ENCODE results near the gene ABHD10.
A peak's percentile ranks its signal among the peaks of the same experiment; 100 is the strongest.

Gene ABHD10

DNA sequence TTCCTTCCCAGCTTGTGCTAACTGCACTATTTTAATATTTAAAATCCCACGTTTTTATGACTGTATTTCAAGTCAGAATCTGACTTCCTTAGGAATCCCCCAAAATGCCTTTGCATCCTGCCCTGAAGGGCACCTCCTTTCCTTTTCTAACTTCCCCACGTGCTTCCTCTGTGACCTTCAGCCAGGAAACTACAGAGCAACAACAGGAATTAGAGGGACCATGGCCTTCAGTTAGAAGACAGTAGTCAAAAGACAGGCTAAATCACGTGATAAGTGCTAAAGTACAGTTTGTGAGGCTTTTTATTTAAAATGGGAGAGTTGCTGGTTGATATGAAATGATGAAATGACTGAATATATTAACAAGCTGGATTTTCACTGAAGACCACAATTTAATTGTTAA is 11.8 kb upstream of the ABHD10 start:
- H3K9ac ChIP-seq (ENCODE audit: low read depth, low read length), result peak overlapping the region; percentile 29

DNA sequence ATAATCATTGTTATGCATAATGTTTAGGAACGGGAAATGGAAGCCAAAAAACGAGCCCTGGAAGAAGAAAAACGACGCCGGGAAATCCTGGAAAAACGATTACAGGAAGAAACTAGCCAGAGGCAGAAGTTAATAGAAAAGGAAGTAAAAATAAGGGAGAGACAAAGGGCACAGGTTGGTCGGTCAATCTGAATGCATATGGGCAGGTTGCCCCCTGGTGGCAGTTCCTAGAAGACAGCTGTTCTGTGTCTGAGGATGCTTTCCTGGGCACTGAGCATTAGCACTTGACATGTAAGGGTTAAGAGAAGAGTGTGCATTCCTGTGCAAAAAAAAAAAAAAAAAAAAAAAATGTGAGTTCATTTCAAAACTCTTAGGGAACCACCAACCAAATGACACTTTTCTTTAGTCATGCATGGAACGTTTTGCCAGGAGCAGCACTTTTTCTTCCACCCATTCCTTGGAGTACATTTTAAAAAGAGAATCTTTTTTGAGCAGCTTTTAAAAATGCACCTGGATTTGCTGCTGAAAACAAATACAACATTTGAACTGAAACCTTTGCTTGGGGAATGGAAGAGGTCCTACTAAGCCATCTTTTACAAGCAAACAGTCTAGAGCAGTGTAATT is 11.1 kb upstream of the ABHD10 start:
- Histone ChIP-seq H3K9me3 (replicated peaks; ENCODE audit: low read length) (no peaks in the 10 kb centered on the region), H3K27me3 (ENCODE audit: control insufficient read depth, insufficient read depth, low read length) (no peaks in the 10 kb centered on the region), H3K4me1 (ENCODE audit: control insufficient read depth, insufficient read depth, low read length) (peaks cover 22% of the 10 kb centered on the region), H3K4me2 (ENCODE audit: low read length) (no peak overlapping the region), H3K9ac (ENCODE audit: low read depth, low read length) (peak overlapping the region; percentile 29), H3K4me3 (ENCODE audit: low read length) (no peak overlapping the region), H3K36me3 (ENCODE audit: insufficient read depth, low read length) (peaks cover 47% of the 10 kb centered on the region)

More for the DNA sequence above, 11.8 kb upstream of the ABHD10 start:
- Histone ChIP-seq H3K4me1 (ENCODE audit: control insufficient read depth, insufficient read depth, low read length) (peaks cover 24% of the 10 kb centered on the region), H3K4me3 (ENCODE audit: low read length) (no peak overlapping the region), H3K9me3 (replicated peaks; ENCODE audit: low read length) (no peaks in the 10 kb centered on the region), H3K36me3 (ENCODE audit: insufficient read depth, low read length) (peaks cover 51% of the 10 kb centered on the region), H3K27me3 (ENCODE audit: control insufficient read depth, insufficient read depth, low read length) (no peaks in the 10 kb centered on the region), H3K4me2 (ENCODE audit: low read length) (no peak overlapping the region)

GRCh38 chr3:111968319-111969054 is 10.3 kb upstream of the ABHD10 start:
- Histone ChIP-seq H3K36me3 (ENCODE audit: insufficient read depth, low read length) (peaks cover 47% of the 10 kb centered on the region), H3K9ac (ENCODE audit: low read depth, low read length) (no peak overlapping the region), H3K9me3 (replicated peaks; ENCODE audit: low read length) (no peaks in the 10 kb centered on the region), H3K4me3 (ENCODE audit: low read length) (no peak overlapping the region), H3K4me2 (ENCODE audit: low read length) (no peak overlapping the region), H3K27me3 (ENCODE audit: control insufficient read depth, insufficient read depth, low read length) (no peaks in the 10 kb centered on the region), H3K4me1 (ENCODE audit: control insufficient read depth, insufficient read depth, low read length) (peaks cover 16% of the 10 kb centered on the region)

- no peak overlapping the region for H3K4me3 ChIP-seq (ENCODE audit: low read length)
- H3K4me1 ChIP-seq (ENCODE audit: control insufficient read depth, insufficient read depth, low read length), result peaks cover 8% of the 10 kb centered on the region
- no peaks in the 10 kb centered on the region for H3K27me3 ChIP-seq (ENCODE audit: control insufficient read depth, insufficient read depth, low read length)
- no peak overlapping the region for H3K4me2 ChIP-seq (ENCODE audit: low read length)
- peaks cover 56% of the 10 kb centered on the region for H3K36me3 ChIP-seq (ENCODE audit: insufficient read depth, low read length)
- no peak overlapping the region for H3K9ac ChIP-seq (ENCODE audit: low read depth, low read length)
- no peaks in the 10 kb centered on the region for H3K9me3 ChIP-seq (replicated peaks; ENCODE audit: low read length)
Measured at GRCh38 chr3:111970376-111970775, 8.4 kb upstream of the ABHD10 start.

DNA sequence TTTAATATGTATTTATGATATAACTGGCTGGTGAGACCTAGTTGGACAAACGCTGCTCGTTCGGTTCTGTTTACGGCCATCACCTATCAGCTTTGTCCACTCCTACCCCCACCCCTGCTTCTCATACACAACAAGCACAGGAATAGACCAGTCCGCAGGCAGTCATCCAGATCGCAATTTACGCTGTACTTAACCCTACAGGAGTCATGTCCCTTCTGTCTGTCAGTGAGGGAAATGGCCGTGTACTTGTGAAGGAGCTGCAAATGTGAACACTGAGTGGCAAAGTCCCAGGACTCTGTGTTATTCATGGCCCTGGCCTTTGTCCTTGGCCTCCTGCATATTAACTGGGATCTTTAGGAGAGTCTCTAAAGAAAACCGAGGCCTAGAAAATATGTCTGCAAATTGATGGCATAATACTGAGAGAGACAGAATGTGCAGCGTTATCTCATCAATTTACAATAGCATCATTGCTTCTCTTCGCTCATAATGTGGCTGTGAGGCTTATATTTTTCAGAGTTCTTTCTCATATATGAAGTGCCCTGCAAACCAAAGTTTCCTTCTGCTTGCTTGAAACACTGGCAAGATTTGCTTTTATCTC is 7.2 kb upstream of the ABHD10 start:
- Histone ChIP-seq H3K9ac (ENCODE audit: low read depth, low read length) (no peak overlapping the region), H3K9me3 (replicated peaks; ENCODE audit: low read length) (no peaks in the 10 kb centered on the region), H3K4me2 (ENCODE audit: low read length) (no peak overlapping the region), H3K27me3 (ENCODE audit: control insufficient read depth, insufficient read depth, low read length) (no peaks in the 10 kb centered on the region), H3K4me1 (ENCODE audit: control insufficient read depth, insufficient read depth, low read length) (peaks cover 8% of the 10 kb centered on the region), H3K36me3 (ENCODE audit: insufficient read depth, low read length) (peaks cover 44% of the 10 kb centered on the region), H3K4me3 (ENCODE audit: low read length) (no peak overlapping the region)

- Histone ChIP-seq H3K4me3 (ENCODE audit: low read length) (no peak overlapping the region), H3K4me2 (ENCODE audit: low read length) (no peak overlapping the region), H3K36me3 (ENCODE audit: insufficient read depth, low read length) (peaks cover 39% of the 10 kb centered on the region)
Measured at GRCh38 chr3:111972891-111973290, 5.9 kb upstream of the ABHD10 start.

GRCh38 chr3:111975131-111975530 is 3.7 kb upstream of the ABHD10 start:
- H3K9ac ChIP-seq (ENCODE audit: low read depth, low read length), result no peak overlapping the region
- H3K36me3 ChIP-seq (ENCODE audit: insufficient read depth, low read length), result peaks cover 22% of the 10 kb centered on the region
- no peak overlapping the region for H3K4me3 ChIP-seq (ENCODE audit: low read length)
- no peak overlapping the region for H3K4me2 ChIP-seq (ENCODE audit: low read length)
- no peaks in the 10 kb centered on the region for H3K9me3 ChIP-seq (replicated peaks; ENCODE audit: low read length)
- no peaks in the 10 kb centered on the region for H3K27me3 ChIP-seq (ENCODE audit: control insufficient read depth, insufficient read depth, low read length)
- H3K4me1 ChIP-seq (ENCODE audit: control insufficient read depth, insufficient read depth, low read length), result peaks cover 10% of the 10 kb centered on the region

More at GRCh38 chr3:111972891-111973290, 5.9 kb upstream of the ABHD10 start:
- H3K9me3 ChIP-seq (replicated peaks; ENCODE audit: low read length), result no peaks in the 10 kb centered on the region
- H3K9ac ChIP-seq (ENCODE audit: low read depth, low read length), result no peak overlapping the region
- H3K4me1 ChIP-seq (ENCODE audit: control insufficient read depth, insufficient read depth, low read length), result no peaks in the 10 kb centered on the region
- no peaks in the 10 kb centered on the region for H3K27me3 ChIP-seq (ENCODE audit: control insufficient read depth, insufficient read depth, low read length)

DNA sequence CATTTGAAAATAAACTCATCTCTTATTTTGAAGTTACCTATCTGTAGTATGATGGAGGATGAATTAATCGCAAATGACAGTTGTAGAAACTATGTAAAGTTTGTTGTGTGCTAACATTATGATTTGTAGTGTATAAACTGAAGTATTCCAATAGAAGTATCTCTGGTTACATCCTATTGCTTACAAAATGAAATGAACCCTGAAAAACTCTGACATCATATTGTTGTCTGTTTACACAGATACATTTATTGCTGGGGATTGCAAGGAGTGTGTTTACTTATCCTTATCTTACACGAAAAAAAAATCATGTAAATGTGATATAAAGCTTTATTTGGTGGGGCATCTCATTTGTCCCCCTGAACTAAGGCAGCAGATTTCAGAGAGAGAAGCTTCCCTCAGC is 2.6 kb upstream of the ABHD10 start:
- H3K27me3 ChIP-seq (ENCODE audit: control insufficient read depth, insufficient read depth, low read length), result no peaks in the 10 kb centered on the region
- no peaks in the 10 kb centered on the region for H3K9me3 ChIP-seq (replicated peaks; ENCODE audit: low read length)
- no peak overlapping the region for H3K9ac ChIP-seq (ENCODE audit: low read depth, low read length)
- peaks cover 20% of the 10 kb centered on the region for H3K4me1 ChIP-seq (ENCODE audit: control insufficient read depth, insufficient read depth, low read length)
- H3K4me3 ChIP-seq (ENCODE audit: low read length), result no peak overlapping the region
- H3K36me3 ChIP-seq (ENCODE audit: insufficient read depth, low read length), result peaks cover 17% of the 10 kb centered on the region
- no peak overlapping the region for H3K4me2 ChIP-seq (ENCODE audit: low read length)

DNA sequence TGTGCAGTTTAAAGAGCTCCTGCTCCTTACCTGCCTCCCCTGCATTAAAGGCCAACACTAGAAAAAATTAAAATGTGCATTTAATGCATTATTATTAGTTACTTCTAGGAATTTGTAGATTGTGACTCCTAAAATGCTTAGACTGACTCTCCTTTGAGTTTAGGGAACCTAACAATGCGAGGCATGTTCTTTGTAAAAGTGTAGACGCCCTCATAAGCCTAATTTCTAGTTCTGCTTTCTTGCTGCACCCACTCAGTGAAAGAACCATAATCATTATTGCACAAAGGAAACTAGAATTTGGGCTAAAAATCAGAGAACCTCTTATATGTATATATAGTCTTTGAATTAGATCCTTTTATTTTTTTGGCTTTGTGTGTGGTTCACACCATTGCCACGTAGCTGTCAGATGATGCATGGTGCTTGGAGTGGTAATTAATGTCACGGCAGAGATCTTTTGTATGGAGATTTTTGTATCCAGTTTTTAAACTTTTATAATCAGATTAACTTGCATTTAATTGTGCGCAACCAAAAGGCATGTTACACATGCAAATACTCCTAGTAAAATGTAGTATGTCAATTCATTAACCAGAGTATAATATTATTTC is 710 bp downstream of the ABHD10 start:
- Histone ChIP-seq H3K9ac (ENCODE audit: low read depth, low read length) (peak overlapping the region; percentile 87), H3K36me3 (ENCODE audit: insufficient read depth, low read length) (peaks cover 3% of the 10 kb centered on the region), H3K9me3 (replicated peaks; ENCODE audit: low read length) (no peaks in the 10 kb centered on the region), H3K4me3 (ENCODE audit: low read length) (peak overlapping the region; percentile 92), H3K27me3 (ENCODE audit: control insufficient read depth, insufficient read depth, low read length) (no peaks in the 10 kb centered on the region), H3K4me1 (ENCODE audit: control insufficient read depth, insufficient read depth, low read length) (peaks cover 26% of the 10 kb centered on the region), H3K4me2 (ENCODE audit: low read length) (peak overlapping the region; percentile 95)

- H3K4me2 ChIP-seq (ENCODE audit: low read length), result peak overlapping the region; percentile 95
- no peaks in the 10 kb centered on the region for H3K36me3 ChIP-seq (ENCODE audit: insufficient read depth, low read length)
- H3K9me3 ChIP-seq (replicated peaks; ENCODE audit: low read length), result no peaks in the 10 kb centered on the region
- no peaks in the 10 kb centered on the region for H3K27me3 ChIP-seq (ENCODE audit: control insufficient read depth, insufficient read depth, low read length)
- H3K4me3 ChIP-seq (ENCODE audit: low read length), result peak overlapping the region; percentile 92
- peaks cover 26% of the 10 kb centered on the region for H3K4me1 ChIP-seq (ENCODE audit: control insufficient read depth, insufficient read depth, low read length)
- H3K9ac ChIP-seq (ENCODE audit: low read depth, low read length), result no peak overlapping the region
Measured at GRCh38 chr3:111980716-111981456, 2.1 kb downstream of the ABHD10 start.

DNA sequence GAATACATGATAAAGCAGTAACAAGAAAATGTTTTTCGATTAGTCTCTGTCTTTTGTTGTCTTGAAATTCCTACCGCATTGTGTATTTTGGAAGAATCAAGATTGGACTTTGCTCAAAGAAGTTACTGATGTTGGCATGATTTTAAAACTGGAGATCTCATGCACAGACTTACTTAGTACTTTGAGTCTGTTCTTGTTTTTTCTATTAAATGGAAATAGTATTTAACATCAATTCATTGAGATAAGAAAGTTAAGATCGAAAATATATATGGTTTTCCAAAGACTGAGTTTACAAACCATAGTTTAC is 2.6 kb downstream of the ABHD10 start:
- Histone ChIP-seq H3K4me1 (ENCODE audit: control insufficient read depth, insufficient read depth, low read length) (peaks cover 26% of the 10 kb centered on the region), H3K27me3 (ENCODE audit: control insufficient read depth, insufficient read depth, low read length) (no peaks in the 10 kb centered on the region), H3K9ac (ENCODE audit: low read depth, low read length) (no peak overlapping the region), H3K36me3 (ENCODE audit: insufficient read depth, low read length) (no peaks in the 10 kb centered on the region), H3K4me2 (ENCODE audit: low read length) (peak overlapping the region; percentile 95), H3K9me3 (replicated peaks; ENCODE audit: low read length) (no peaks in the 10 kb centered on the region), H3K4me3 (ENCODE audit: low read length) (no peak overlapping the region)
